H9 (cell line): ENCODE results near the gene ZBTB20. TPM values are rescaled to one million over a fixed set of nuclear protein-coding genes. Genes with fewer than 3 reads are reported as not detected.

Source experiments
- DNase-seq: peaks from one replicate; pipeline ENCODE4 v3.0.0-alpha.2; 2017
- H2AFZ ChIP-seq: one replicate; pipeline ENCODE4 v1.6.1; 2013; ENCODE audit warnings: mild to moderate bottlenecking, low read length, control low read depth, moderate library complexity
- H2AK5ac ChIP-seq: 2 replicates; pipeline ENCODE4 v1.6.1; 2013; ENCODE audit warnings: low read length, control low read depth, mixed read lengths; ENCODE audit not compliant: insufficient read length
- H2BK120ac ChIP-seq: one replicate; pipeline ENCODE4 v1.6.1; 2013; ENCODE audit warnings: low read depth, mild to moderate bottlenecking, low read length, control low read depth, inconsistent platforms; ENCODE audit not compliant: poor library complexity, severe bottlenecking
- H2BK12ac ChIP-seq: 2 replicates; pipeline ENCODE4 v1.6.1; 2013; ENCODE audit warnings: low read length, control low read depth, mixed read lengths, low read depth; ENCODE audit not compliant: insufficient read length
- H2BK15ac ChIP-seq: 2 replicates; pipeline ENCODE4 v1.6.1; 2013; ENCODE audit warnings: low read depth, low read length, control low read depth
- H2BK20ac ChIP-seq: one replicate; pipeline ENCODE4 v1.6.1; 2013; ENCODE audit warnings: low read depth, mild to moderate bottlenecking, low read length, control low read depth, inconsistent platforms; ENCODE audit not compliant: poor library complexity, severe bottlenecking
- H2BK5ac ChIP-seq: 2 replicates; pipeline ENCODE4 v1.6.1; 2013; ENCODE audit warnings: low read length, control low read depth, mixed read lengths; ENCODE audit not compliant: insufficient read length
- H3K14ac ChIP-seq: 2 replicates; pipeline ENCODE4 v1.6.1; 2013; ENCODE audit warnings: low read length, control low read depth; ENCODE audit not compliant: insufficient read depth
- H3K18ac ChIP-seq: 2 replicates; pipeline ENCODE4 v1.6.1; 2013; ENCODE audit warnings: low read depth, mild to moderate bottlenecking, mixed read lengths, low read length, control low read depth; ENCODE audit not compliant: insufficient read length
- H3K23ac ChIP-seq: 2 replicates; pipeline ENCODE4 v1.6.1; 2013; ENCODE audit warnings: low read length, control low read depth, mixed read lengths, low read depth; ENCODE audit not compliant: insufficient read length
- H3K23me2 ChIP-seq: 2 replicates; pipeline ENCODE4 v1.6.1; 2013; ENCODE audit warnings: low read depth, mild to moderate bottlenecking, mixed read lengths, low read length, control low read depth; ENCODE audit not compliant: insufficient read length, poor library complexity, severe bottlenecking
- H3K27ac ChIP-seq: 2 replicates; pipeline ENCODE4 v1.5.1; 2013; ENCODE audit warnings: low read length, control low read depth, mixed read lengths, low read depth; ENCODE audit not compliant: insufficient read length
- H3K27me3 ChIP-seq: 2 replicates; pipeline ENCODE4 v1.6.1; 2013; ENCODE audit warnings: low read length, control low read depth, inconsistent platforms; ENCODE audit not compliant: insufficient read depth
- H3K4ac ChIP-seq: 2 replicates; pipeline ENCODE4 v1.6.1; 2013; ENCODE audit warnings: low read depth, mild to moderate bottlenecking, control low read depth, inconsistent platforms, low read length, moderate library complexity
- H3K4me1 ChIP-seq: 2 replicates; pipeline ENCODE4 v1.6.1; 2013; ENCODE audit warnings: low read length, control low read depth, inconsistent platforms; ENCODE audit not compliant: insufficient read depth
- H3K4me2 ChIP-seq: 2 replicates; pipeline ENCODE4 v1.6.1; 2013; ENCODE audit warnings: low read length, control low read depth, mixed read lengths; ENCODE audit not compliant: insufficient read length, insufficient read depth
- H3K56ac ChIP-seq: 2 replicates; pipeline ENCODE4 v1.6.1; 2013; ENCODE audit warnings: low read depth, mild to moderate bottlenecking, mixed read lengths, low read length, control low read depth; ENCODE audit not compliant: insufficient read length
- H3K79me1 ChIP-seq: 2 replicates; pipeline ENCODE4 v1.6.1; 2013; ENCODE audit warnings: low read depth, mild to moderate bottlenecking, moderate library complexity, low read length, control low read depth, inconsistent platforms; ENCODE audit not compliant: insufficient read depth, poor library complexity, severe bottlenecking
- H3K79me2 ChIP-seq: 2 replicates; pipeline ENCODE4 v1.6.1; 2013; ENCODE audit warnings: low read length, control low read depth, inconsistent platforms; ENCODE audit not compliant: insufficient read depth
- H3K9ac ChIP-seq: 2 replicates; pipeline ENCODE4 v1.6.1; 2013; ENCODE audit warnings: low read length, control low read depth, mixed read lengths; ENCODE audit not compliant: insufficient read length; ENCODE audit errors: extremely low read depth
- H3K9me3 ChIP-seq: one replicate; pipeline ENCODE4 v1.6.1; 2013; ENCODE audit warnings: low read depth, low read length, inconsistent platforms; ENCODE audit not compliant: control insufficient read depth
- H3T11ph ChIP-seq: one replicate; pipeline ENCODE4 v1.6.1; 2013; ENCODE audit warnings: mild to moderate bottlenecking, low read length, control low read depth, inconsistent platforms
- H4K20me1 ChIP-seq: one replicate; pipeline ENCODE4 v1.6.1; 2013; ENCODE audit not compliant: control insufficient read depth, insufficient read length, insufficient read depth
- H4K5ac ChIP-seq: 2 replicates; pipeline ENCODE4 v1.6.1; 2013; ENCODE audit warnings: low read depth, mild to moderate bottlenecking, mixed read lengths, low read length, control low read depth; ENCODE audit not compliant: insufficient read length
- H4K8ac ChIP-seq: replicated peaks from 2 replicates; pipeline ENCODE4 v1.6.1; 2013; ENCODE audit warnings: low read length, control low read depth, mixed read lengths, low read depth; ENCODE audit not compliant: insufficient read length
- H4K91ac ChIP-seq: 2 replicates; pipeline ENCODE4 v1.6.1; 2013; ENCODE audit warnings: low read depth, mild to moderate bottlenecking, moderate library complexity, mixed read lengths, low read length, control low read depth; ENCODE audit not compliant: insufficient read length
- H3K27ac Mint-ChIP-seq, 3 experiments: 2 replicates in 2 of 3; 3 replicates in 1 of 3; pipeline ENCODE4 v1.8.0; 2020 to 2021; ENCODE audit warnings: mixed read lengths in 3 of 3, mild to moderate bottlenecking in 1 of 3, moderate library complexity in 1 of 3
- H3K27me3 Mint-ChIP-seq: 2 replicates; pipeline ENCODE4 v1.8.0; 2021; ENCODE audit warnings: low read depth, mild to moderate bottlenecking, moderate library complexity, mixed read lengths
- H3K36me3 Mint-ChIP-seq, 3 experiments: 2 replicates in 2 of 3; 3 replicates in 1 of 3; pipeline ENCODE4 v1.8.0; 2020 to 2021; ENCODE audit warnings: low read depth in 3 of 3, mixed read lengths in 3 of 3; ENCODE audit not compliant: insufficient read depth in 1 of 3
- H3K4me1 Mint-ChIP-seq, 2 experiments: 2 replicates each; pipeline ENCODE4 v1.8.0; 2020; ENCODE audit warnings: mixed read lengths in 2 of 2
- H3K4me3 Mint-ChIP-seq, 2 experiments: 2 replicates in 1 of 2; 3 replicates in 1 of 2; pipeline ENCODE4 v1.8.0; 2020 to 2021; ENCODE audit warnings: mild to moderate bottlenecking in 2 of 2, mixed read lengths in 2 of 2, moderate library complexity in 1 of 2
- H3K9me3 Mint-ChIP-seq, 2 experiments: 2 replicates in 1 of 2; 3 replicates in 1 of 2; pipeline ENCODE4 v1.8.0; 2020; ENCODE audit warnings: mild to moderate bottlenecking in 2 of 2, mixed read lengths in 2 of 2, moderate library complexity in 1 of 2
- WGBS: extraction: QIAGEN DNeasy Blood & Tissue Kit; methylation state at CpG from one replicate; pipeline ENCODE4 v1.1.7; 2013; ENCODE audit warnings: missing lambda C conversion rate, low lambda C conversion rate, mixed read lengths; ENCODE audit not compliant: insufficient read length; ENCODE audit errors: extremely low coverage; 5-methylcytosine and 5-hydroxymethylcytosine counted together
- total RNA-seq: library from RNA; stranded (reverse); gene quantifications from 2 replicates; pipeline ENCODE4 v1.2.1, GENCODE V29; 2021
- TF ChIP-seq, protein P1 (sequence below): fragments of 200-600 bp; sonication (generic); conservative IDR thresholded peaks from 3 replicates; pipeline ENCODE4 v1.8.0; 2021; ENCODE audit warnings: antibody characterized with exemption, mild to moderate bottlenecking

Gene ZBTB20
- total RNA-seq, 1 experiment from 2014 or later, result 0.70 TPM

DNA sequence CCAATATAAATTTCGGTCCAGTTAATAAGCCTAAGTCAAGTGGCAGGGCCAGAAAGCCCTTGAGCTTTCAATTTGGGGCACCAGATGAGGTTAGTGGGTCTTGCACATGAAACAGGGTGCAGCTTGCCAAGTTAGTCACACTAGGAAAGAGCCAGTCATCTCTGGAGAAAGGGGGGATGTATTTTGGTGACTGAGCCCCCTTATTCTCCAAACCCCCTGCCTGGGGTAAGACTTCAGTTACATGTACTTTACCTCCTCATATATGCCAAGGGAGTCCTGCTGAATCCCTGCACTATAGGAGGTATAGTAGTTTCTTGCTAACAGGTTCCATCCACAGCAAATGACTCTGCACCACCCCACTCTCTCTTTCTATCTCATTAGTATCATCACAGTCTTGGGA lies 790.6 kb downstream of the ZBTB20 start:
- Histone ChIP-seq H3K14ac (no peak overlapping the region), H2AK5ac (no peak overlapping the region), H4K5ac (no peak overlapping the region), H3K23me2 (no peaks in the 10 kb centered on the region), H2BK15ac (no peak overlapping the region), H3K56ac (no peak overlapping the region), H3K18ac (no peak overlapping the region), H2BK12ac (no peak overlapping the region), H3K27me3 (no peaks in the 10 kb centered on the region), H3K4me2 (peak overlapping the region; percentile 8), H3K9ac (no peak overlapping the region), H2BK20ac (no peak overlapping the region), H3T11ph (no peak overlapping the region), H2BK5ac (no peak overlapping the region), H4K8ac (no peak overlapping the region), H3K27ac (no peak overlapping the region), H2AFZ (no peak overlapping the region), H3K4ac (no peak overlapping the region), H3K23ac (no peak overlapping the region), H3K79me1 (no peaks in the 10 kb centered on the region), H2BK120ac (no peak overlapping the region), H3K79me2 (no peaks in the 10 kb centered on the region), H3K9me3 (no peaks in the 10 kb centered on the region), H3K4me1 (peaks cover 10% of the 10 kb centered on the region; the same call in 1 of the 2 replicates), H4K91ac (no peak overlapping the region), H4K20me1 (no peaks in the 10 kb centered on the region)
- no peak overlapping the region; a peak in 1 of 7 replicates for H3K27ac Mint-ChIP-seq
- no peaks in the 10 kb centered on the region for H3K27me3 Mint-ChIP-seq
- TF ChIP-seq, protein P1, sequence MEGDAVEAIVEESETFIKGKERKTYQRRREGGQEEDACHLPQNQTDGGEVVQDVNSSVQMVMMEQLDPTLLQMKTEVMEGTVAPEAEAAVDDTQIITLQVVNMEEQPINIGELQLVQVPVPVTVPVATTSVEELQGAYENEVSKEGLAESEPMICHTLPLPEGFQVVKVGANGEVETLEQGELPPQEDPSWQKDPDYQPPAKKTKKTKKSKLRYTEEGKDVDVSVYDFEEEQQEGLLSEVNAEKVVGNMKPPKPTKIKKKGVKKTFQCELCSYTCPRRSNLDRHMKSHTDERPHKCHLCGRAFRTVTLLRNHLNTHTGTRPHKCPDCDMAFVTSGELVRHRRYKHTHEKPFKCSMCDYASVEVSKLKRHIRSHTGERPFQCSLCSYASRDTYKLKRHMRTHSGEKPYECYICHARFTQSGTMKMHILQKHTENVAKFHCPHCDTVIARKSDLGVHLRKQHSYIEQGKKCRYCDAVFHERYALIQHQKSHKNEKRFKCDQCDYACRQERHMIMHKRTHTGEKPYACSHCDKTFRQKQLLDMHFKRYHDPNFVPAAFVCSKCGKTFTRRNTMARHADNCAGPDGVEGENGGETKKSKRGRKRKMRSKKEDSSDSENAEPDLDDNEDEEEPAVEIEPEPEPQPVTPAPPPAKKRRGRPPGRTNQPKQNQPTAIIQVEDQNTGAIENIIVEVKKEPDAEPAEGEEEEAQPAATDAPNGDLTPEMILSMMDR, result no peak
- WGBS, result no CpG with 5 or more reads among the region's 1 CpG
- no peaks in the 10 kb centered on the region for H3K36me3 Mint-ChIP-seq
- H3K9me3 Mint-ChIP-seq, result no peaks in the 10 kb centered on the region; a peak in 1 of 5 replicates
- H3K4me1 Mint-ChIP-seq, result peaks cover 9 to 26% of the 10 kb centered on the region in 2 experiments
- no peak overlapping the region for H3K4me3 Mint-ChIP-seq
- DNase-seq, result no peak
